GM21447 (cell line): ENCODE measurements around the gene FUNDC1.
A peak's percentile ranks its signal among the peaks of the same experiment; 100 is the strongest.
"Not testable (repeated sequence)": the region's sequence is repeated elsewhere in the genome, so short reads cannot be mapped to it uniquely, and the experiment has no call there.

ENCODE experiments used
- ATAC-seq: cut with Tn5 transposase; IDR thresholded peaks from one replicate; pipeline ENCODE4 v1.9.1; 2021; ENCODE audit not compliant: unreplicated experiment

The FUNDC1 gene, protein sequence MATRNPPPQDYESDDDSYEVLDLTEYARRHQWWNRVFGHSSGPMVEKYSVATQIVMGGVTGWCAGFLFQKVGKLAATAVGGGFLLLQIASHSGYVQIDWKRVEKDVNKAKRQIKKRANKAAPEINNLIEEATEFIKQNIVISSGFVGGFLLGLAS

DNA sequence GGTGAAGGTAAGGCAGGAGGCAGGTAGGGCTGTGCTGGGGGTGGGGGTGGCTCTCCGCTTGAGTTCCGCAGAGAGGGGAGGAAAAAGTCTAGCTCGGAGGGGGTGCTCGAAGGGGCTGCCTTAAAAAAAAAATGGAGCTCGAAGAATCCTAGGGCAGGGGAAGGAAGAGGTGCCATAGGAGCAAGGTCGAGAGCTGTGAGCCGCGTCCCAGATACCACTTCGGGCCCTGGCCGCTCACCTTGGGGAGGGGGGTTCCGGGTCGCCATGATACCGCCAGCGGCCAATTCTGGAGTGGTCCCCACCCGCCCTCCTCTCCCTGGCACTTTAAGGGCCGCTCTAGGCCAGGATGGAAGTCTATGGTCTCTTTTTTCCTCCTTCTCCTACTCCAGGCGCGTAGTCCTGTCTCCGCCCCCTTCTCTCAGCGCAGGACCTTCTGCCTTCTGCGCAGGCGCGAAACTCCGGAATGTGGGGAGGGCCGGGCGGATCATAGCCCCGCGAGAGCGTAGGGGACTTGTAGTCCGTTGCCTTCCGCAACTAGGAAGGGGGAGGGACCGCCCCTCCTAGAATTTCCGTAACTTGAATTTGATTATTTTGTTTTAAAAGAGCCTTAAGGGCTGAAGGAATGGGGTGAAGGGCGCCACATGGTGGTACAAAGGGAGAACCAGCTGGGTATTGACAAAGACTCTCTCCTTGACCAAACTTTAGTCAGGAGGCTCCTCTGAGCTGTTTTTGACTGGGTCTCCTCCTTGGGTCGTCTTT lies at the start of gene FUNDC1:
Gene FUNDC1 (minus strand): TSS at position 293 of the 759 bp plus-strand sequence. CDS start 27 bp downstream, at position 266.
- peak; percentile 98 for ATAC-seq

- ATAC-seq, result no peak
These were observed 43.2 kb upstream of the FUNDC1 start for GRCh38 chrX:44585866-44586265.

DNA sequence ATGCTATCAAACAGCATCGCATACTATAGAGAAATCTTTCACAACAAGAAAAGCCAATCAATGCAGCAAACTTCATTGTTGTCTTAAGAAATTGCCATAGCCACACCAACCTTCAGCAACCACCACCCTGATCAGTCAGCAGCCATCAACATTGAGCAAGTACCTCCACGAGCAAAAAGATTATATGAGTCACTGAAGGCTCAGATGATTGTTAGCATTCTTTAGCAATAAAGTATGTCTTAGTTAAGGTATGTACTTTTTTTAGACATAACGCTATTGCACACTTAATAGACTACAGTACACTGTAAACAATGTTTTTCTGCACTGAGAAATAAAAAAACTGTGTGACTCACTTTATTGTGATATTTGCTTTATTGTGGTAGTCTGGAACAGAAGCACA lies 37.8 kb upstream of the FUNDC1 start:
- no peak for ATAC-seq

DNA sequence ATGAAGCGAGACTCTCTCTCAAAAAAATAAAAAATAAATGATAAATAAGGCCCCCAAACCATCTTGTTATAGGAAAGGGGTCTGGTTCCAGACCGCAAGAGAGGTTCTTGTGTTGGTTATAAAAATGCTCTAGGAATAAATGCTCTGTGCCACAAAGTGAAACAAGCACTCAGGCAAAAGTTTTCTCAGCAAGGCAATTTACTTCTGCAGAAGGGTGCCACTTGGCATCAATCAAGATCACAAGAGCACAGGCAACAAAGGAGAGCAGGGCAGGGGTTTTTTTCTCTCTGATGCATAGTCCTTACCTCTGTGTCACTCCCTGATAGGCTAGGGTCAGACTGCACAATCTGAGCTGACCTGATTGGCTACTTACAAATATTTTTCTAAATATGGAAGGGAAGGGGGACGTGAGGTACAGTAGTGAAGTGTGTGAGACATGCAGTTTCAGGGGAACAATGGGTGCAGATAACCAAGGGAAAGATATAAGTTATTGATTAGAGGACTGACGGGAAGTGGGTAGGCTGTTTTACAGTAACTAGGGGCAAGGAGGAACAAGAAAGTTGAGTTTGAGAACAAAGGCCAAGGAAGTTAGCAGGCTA lies 29.8 kb upstream of the FUNDC1 start:
- no peak for ATAC-seq

DNA sequence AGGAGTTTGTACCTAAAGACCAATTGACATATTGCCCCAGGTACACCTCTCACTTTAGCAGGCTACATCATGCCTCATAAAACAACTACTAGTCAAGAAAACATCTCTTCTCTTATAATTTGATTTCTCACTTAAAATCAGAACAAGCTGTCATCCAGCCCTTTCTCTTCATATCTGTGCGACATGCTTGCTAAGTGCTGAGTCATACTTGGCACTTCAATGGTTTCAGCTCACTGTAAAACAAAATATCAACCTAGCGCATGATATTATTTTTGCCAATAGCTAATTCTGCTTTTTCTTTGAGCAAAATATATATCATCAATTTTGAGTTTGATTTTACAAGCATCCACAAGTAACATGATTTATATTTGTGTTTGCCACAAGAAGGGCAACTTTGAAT lies 27.9 kb upstream of the FUNDC1 start:
- no peak for ATAC-seq

- no peak for ATAC-seq
These were observed 26.5 kb upstream of the FUNDC1 start for GRCh38 chrX:44569122-44569521.

DNA sequence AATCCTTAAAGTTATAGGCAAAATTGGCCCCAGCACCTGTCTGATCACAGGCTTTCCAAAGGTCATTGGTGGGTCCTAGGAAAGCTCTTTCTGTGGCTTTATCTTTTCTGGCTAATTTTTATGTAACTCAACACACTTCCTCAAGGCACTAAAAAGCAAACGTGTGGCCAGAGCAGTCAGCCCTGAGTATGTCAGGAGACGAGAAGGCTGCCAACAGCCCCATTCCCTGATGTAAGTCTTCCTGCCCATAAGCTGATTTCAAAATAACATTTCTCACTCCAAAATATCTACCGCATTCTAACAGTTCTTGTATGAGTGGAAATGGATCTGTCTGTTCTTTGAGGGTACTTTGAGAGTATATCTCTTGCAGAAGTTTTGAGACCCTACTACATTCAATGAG lies 25.5 kb upstream of the FUNDC1 start:
- no peak for ATAC-seq

GRCh38 chrX:44561896-44562295 lies 19.2 kb upstream of the FUNDC1 start:
- not testable (repeated sequence) for ATAC-seq

- no peak for ATAC-seq
These were observed 7.9 kb upstream of the FUNDC1 start for GRCh38 chrX:44550563-44550962.

DNA sequence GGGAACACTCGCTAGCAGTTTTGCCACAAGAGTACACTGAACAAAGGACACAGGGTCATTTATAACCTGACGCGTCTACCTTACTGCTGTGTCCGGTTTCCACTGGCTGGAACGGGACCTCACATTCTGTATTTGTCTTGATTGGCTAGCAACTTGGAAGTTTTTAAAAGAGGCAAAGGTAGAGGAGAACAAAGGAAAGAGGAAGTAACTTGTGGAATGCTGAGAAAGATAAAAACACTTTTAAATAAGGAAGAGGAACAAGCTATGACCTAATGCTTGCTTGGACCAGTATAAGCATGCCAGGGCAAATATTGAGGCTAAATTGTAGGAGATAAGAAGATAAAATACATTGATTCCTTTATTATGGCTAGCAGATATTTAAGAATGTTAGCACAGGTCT lies 2.8 kb upstream of the FUNDC1 start:
- ATAC-seq, result not testable (repeated sequence)

DNA sequence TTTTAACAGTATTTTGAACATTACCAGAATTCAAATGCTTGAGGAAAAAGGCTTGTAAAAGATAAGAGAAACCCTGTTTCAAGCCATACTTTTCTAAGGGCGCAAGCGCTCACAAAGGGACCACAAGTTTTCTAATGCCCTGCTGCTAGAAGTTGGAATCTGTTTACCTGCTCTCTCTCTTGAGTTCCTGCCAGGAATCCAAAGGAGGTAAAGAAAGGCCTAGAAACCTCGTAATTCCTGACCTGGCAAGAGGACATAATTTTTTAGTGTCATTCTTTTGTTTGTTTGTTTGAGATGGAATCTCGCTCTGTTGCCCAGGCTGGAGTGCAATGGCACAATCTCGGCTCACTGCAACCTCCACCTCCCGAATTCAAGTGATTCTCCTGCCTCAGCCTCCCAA lies 1.4 kb upstream of the FUNDC1 start:
- no peak for ATAC-seq

- no peak for ATAC-seq
These were observed 6.5 kb downstream of the FUNDC1 start for GRCh38 chrX:44536198-44536597.

- no peak for ATAC-seq
These were observed 13.3 kb downstream of the FUNDC1 start for GRCh38 chrX:44529310-44529709.

- ATAC-seq, result no peak
These were observed 28.4 kb downstream of the FUNDC1 start for GRCh38 chrX:44514272-44514671.

DNA sequence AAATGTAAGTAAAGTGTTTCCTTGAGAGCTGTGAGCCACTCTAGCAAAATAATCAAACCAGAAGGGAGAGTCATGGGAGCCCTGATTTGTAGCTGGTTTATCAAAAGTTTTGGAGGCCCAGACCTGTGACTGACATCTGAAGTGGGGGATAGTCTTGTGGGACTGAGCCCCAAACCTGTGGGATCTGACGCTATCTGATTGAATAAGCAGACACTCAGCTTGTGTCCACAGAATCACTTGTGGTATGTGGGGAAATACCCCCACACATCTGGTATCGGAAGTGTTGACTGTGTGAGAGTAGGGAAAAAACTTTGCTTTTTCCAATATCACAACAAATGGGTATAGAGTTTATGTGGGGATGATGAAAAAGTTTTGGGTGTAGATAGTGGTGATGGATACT lies 35.4 kb downstream of the FUNDC1 start:
- ATAC-seq, result no peak

DNA sequence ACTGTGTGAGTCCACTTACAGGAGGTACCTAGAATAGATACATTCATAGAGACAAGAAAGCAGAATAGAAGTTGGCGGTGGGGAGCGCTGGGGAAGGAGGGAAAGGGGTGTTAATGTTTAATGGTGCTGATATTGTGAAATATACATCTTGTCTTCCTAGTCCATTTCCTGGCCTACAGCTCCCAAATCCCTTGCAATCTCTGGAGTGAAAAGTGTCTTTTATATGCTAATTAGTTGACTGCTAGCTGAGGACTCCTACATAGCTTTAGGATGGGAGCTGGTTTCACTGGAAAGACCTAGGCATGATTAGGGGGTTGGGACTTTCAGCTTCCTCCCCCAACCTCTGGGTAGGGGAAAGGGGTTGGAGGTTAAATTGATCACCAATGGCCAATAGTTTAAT lies 36.0 kb downstream of the FUNDC1 start:
- ATAC-seq, result no peak

GRCh38 chrX:44503560-44503959 lies 39.1 kb downstream of the FUNDC1 start:
- no peak for ATAC-seq

DNA sequence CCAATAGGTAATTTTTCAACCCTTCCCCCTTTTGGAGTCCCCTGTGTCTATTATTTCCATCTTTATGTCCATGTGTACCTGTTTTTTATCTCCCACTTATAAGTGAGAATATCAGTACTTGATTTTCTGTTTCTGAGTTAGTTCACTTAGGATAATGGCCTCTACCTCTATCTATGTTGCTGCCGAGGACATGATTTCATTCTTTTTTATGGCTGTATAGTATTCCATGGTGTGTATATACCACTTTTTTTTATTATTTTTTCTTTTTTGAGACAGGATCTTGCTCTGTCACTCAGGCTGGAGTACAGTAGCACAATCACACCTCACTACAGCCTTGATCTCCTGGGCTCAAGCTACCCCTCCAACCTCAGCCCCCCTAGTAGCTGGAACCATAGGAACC lies 47.6 kb downstream of the FUNDC1 start:
- no peak for ATAC-seq

DNA sequence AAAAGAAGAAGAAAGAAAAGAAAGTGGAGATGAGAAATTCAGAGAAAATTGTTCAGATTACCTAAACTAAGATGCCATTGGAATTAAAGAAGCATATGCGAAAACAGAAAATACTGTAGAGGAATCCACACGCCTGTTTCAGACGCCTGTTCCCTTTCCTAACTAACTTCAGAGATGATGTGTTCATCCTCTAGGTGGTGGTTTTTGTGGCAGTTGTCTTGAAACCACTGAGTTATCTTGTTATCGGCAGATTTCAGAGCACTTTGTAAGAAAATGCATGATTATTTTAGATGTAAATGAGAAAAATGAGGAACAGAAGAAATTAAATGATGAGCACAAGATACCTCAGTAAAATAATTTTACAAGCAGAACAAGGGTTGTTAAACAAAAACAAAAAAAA lies 48.3 kb downstream of the FUNDC1 start:
- no peak for ATAC-seq

DNA sequence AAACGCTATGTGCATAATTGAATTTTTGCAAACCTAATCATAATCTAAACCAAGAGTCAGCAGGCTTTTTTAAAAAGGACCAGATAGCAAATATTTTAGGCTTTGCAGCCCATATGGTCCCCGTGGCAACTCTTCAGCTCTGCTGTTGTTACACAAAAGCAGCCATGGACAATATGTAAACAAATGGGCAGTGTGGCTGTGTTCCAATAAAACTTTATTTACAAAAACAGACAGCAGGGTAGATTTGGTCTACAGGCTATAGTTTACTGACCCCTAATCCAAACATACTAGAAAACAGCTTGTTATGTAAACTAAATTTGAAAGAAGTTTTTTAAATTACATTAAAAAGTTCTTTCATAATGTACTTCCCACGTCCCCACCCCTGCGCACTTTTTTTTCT lies 53.1 kb downstream of the FUNDC1 start:
- ATAC-seq, result no peak

GRCh38 chrX:44484607-44485146 lies 58.0 kb downstream of the FUNDC1 start:
- ATAC-seq, result no peak

GRCh38 chrX:44483965-44484606 lies 58.6 kb downstream of the FUNDC1 start:
- ATAC-seq, result no peak
